Parathyroid adenoma (tissue), 2 donors: Measurements from ENCODE around the gene EVPL.
"Not testable (repeated sequence)": the region's sequence is repeated elsewhere in the genome, so short reads cannot be mapped to it uniquely, and the experiment has no call there.

Experiments used
- H2AFZ ChIP-seq: fragments of 300-600 bp; sonication (generic); one replicate; pipeline ENCODE4 v1.7.0; 2017; ENCODE audit warnings: antibody characterized with exemption, mild to moderate bottlenecking
- H3K27ac ChIP-seq: fragments of 300-600 bp; sonication (generic); one replicate; pipeline ENCODE4 v1.7.0; 2017
- H3K27me3 ChIP-seq: fragments of 300-600 bp; sonication (generic); one replicate; pipeline ENCODE4 v1.7.0; 2017; ENCODE audit warnings: low read length; ENCODE audit not compliant: control insufficient read depth, insufficient read depth
- H3K36me3 ChIP-seq: fragments of 300-600 bp; sonication (generic); one replicate; pipeline ENCODE4 v1.7.0; 2017; ENCODE audit warnings: low read length; ENCODE audit not compliant: control insufficient read depth, insufficient read depth
- H3K4me1 ChIP-seq: fragments of 300-600 bp; sonication (generic); one replicate; pipeline ENCODE4 v1.7.0; 2017; ENCODE audit warnings: control low read depth
- H3K4me2 ChIP-seq: fragments of 300-600 bp; sonication (generic); one replicate; pipeline ENCODE4 v1.7.0; 2017; ENCODE audit warnings: low read length
- H3K4me3 ChIP-seq: fragments of 300-600 bp; sonication (generic); one replicate; pipeline ENCODE4 v1.7.0; 2017; ENCODE audit warnings: low read depth, low read length
- H3K79me2 ChIP-seq: fragments of 300-600 bp; sonication (generic); one replicate; pipeline ENCODE4 v1.7.0; 2017; ENCODE audit warnings: control low read depth
- H3K9ac ChIP-seq: fragments of 300-600 bp; sonication (generic); one replicate; pipeline ENCODE4 v1.7.0; 2017; ENCODE audit warnings: mild to moderate bottlenecking
- H3K9me3 ChIP-seq: fragments of 300-600 bp; sonication (generic); one replicate; pipeline ENCODE4 v1.7.0; 2017; ENCODE audit warnings: low read length; ENCODE audit not compliant: control insufficient read depth
- TF ChIP-seq, protein P1 (sequence below): fragments of 300-600 bp; sonication (generic); IDR thresholded peaks from one replicate; pipeline ENCODE4 v1.7.0; 2017; ENCODE audit warnings: antibody characterized with exemption, mild to moderate bottlenecking
- donor health status: primary hyperparathyroidism.

Gene EVPL

DNA sequence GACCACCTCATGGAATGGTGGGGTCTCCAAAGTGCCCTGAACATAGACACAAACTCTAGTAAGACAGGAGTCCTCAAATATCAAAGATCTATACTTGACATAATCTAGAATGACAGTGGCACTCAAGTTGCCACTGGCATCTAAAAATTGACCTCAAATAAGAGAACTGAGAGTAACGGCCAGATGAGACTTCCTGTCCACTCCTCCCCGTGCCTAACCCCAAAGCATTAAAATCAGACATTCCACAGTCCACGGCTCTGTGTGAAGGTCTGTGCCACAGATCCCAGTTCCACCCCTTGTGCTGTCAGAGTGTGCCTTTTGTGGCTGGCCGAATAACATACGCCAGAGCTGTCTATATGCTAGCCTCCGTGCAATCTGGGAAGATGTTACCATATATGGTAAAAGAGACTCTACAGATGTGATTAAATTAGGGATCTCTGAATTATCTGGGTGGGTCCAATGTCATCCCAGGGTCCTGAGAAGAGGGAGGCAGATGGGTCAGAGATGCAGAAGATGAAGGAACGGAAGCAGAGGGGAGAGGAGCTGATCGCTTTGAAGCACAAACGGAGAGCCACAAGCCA lies 21.0 kb upstream of the EVPL start:
- Histone ChIP-seq H3K36me3 (no peaks in the 10 kb centered on the region), H2AFZ (no peak overlapping the region), H3K9me3 (no peaks in the 10 kb centered on the region), H3K4me3 (no peak overlapping the region), H3K27me3 (no peaks in the 10 kb centered on the region), H3K27ac (no peak overlapping the region), H3K4me2 (no peak overlapping the region), H3K79me2 (no peaks in the 10 kb centered on the region), H3K9ac (no peak overlapping the region), H3K4me1 (peaks cover 34% of the 10 kb centered on the region)
- TF ChIP-seq, protein P1, sequence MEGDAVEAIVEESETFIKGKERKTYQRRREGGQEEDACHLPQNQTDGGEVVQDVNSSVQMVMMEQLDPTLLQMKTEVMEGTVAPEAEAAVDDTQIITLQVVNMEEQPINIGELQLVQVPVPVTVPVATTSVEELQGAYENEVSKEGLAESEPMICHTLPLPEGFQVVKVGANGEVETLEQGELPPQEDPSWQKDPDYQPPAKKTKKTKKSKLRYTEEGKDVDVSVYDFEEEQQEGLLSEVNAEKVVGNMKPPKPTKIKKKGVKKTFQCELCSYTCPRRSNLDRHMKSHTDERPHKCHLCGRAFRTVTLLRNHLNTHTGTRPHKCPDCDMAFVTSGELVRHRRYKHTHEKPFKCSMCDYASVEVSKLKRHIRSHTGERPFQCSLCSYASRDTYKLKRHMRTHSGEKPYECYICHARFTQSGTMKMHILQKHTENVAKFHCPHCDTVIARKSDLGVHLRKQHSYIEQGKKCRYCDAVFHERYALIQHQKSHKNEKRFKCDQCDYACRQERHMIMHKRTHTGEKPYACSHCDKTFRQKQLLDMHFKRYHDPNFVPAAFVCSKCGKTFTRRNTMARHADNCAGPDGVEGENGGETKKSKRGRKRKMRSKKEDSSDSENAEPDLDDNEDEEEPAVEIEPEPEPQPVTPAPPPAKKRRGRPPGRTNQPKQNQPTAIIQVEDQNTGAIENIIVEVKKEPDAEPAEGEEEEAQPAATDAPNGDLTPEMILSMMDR, result no peak

DNA sequence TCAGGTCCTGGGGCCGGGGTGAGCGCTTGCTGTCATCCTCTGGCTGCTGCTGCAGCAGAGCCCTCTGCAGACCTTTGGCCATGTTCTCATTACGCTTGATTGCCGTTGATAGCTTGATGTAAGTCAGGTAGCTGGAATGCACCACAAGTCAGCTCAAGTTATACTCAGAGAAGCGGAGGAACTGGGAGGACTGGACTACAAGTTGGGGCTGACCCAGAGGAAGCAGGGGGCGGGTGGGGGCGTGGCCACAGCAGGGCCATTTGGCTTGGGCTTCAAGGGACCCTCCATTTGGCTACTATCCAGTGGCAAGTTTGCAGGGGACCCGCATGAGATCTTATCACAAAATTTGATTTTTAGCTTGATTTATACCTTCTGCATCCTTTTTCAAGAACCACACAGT lies 19.0 kb upstream of the EVPL start:
- Histone ChIP-seq H3K4me1 (peaks cover 33% of the 10 kb centered on the region), H3K36me3 (no peaks in the 10 kb centered on the region), H3K4me3 (no peak overlapping the region), H3K9ac (no peak overlapping the region), H3K9me3 (no peaks in the 10 kb centered on the region), H2AFZ (no peak overlapping the region), H3K4me2 (peak overlapping the region; percentile 44), H3K27ac (peak overlapping the region; percentile 89), H3K79me2 (no peaks in the 10 kb centered on the region), H3K27me3 (no peaks in the 10 kb centered on the region)
- TF ChIP-seq, protein P1, result no peak

DNA sequence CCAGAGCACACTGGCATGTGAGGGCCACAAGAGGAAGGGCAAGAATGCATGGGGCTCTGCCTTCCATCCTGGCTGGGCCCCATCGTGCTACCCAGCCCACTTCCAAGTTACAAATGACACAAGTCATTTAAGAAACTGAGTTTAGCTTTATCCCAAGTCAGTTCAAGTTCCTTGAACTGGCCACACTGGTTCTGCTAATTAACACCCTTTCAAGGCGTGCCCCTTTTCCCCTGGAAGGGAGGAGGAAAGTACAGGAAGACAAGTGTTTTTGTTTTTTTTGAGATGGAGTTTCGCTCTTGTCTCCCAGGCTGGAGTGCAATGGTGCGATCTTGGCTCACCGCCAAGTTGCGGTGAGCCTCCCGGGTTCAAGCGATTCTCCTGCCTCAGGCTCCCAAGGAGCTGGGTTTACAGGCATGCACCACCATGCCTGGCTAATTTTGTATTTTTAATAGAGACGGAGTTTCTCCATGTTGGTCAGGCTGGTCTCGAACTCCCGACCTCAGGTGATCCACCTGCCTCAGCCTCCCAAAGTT lies 17.4 kb upstream of the EVPL start:
- H3K9ac ChIP-seq, H3K79me2 ChIP-seq, H3K27me3 ChIP-seq, H3K4me2 ChIP-seq, H3K36me3 ChIP-seq, H3K9me3 ChIP-seq, H2AFZ ChIP-seq, H3K4me3 ChIP-seq: not testable (repeated sequence)
- Histone ChIP-seq H3K27ac (peak overlapping the region; percentile 89), H3K4me1 (peaks cover 29% of the 10 kb centered on the region)

DNA sequence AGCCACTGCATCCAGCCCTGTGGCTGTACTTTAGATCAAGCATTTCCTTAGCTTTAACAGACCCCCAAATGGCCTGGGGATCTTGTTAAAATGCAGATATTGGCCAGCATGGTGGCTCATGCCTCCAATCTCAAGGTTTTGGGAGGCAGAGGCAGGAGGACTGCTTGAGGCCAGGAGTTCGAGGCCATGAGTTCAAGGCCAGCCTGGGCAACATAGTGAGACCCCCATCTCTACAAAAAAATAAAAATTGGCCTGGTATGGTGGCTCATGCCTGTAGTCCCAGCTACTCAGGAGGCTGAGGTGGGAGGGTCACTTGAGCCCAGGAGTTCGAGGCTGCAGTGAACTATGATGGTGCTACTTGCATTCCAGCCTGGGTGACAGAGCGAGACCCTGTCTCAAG lies 15.8 kb upstream of the EVPL start:
- not testable (repeated sequence) for H3K36me3 ChIP-seq, H3K27me3 ChIP-seq, H2AFZ ChIP-seq

DNA sequence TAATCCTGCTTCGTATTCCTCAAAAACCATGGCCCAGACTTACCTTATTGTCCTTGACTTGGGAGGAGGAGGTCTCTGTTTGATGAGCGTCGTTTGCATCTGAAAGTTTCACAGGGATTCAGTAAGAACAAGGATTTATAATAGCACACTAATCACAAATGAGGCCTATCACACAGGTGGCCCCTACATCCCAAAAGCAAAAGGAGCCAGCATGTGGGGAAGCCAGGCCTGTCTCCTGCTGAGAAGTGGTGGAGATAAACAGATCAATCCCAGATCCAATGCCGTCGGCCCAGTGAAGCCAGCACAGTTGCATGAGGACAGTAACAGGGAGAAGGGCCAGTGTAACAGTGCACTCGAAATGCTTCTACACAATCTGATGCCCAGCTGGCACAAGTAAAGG lies 13.3 kb upstream of the EVPL start:
- Histone ChIP-seq H3K27ac (no peak overlapping the region), H2AFZ (no peak overlapping the region), H3K36me3 (no peaks in the 10 kb centered on the region), H3K9ac (no peak overlapping the region), H3K27me3 (no peaks in the 10 kb centered on the region), H3K79me2 (no peaks in the 10 kb centered on the region), H3K4me2 (no peak overlapping the region), H3K9me3 (no peaks in the 10 kb centered on the region), H3K4me1 (peaks cover 12% of the 10 kb centered on the region), H3K4me3 (no peak overlapping the region)
- TF ChIP-seq, protein P1, result no peak

More for the DNA sequence above, 15.8 kb upstream of the EVPL start:
- H3K9ac ChIP-seq, H3K9me3 ChIP-seq, H3K27ac ChIP-seq, H3K79me2 ChIP-seq, H3K4me2 ChIP-seq, H3K4me3 ChIP-seq: not testable (repeated sequence)
- peaks cover 29% of the 10 kb centered on the region for H3K4me1 ChIP-seq

DNA sequence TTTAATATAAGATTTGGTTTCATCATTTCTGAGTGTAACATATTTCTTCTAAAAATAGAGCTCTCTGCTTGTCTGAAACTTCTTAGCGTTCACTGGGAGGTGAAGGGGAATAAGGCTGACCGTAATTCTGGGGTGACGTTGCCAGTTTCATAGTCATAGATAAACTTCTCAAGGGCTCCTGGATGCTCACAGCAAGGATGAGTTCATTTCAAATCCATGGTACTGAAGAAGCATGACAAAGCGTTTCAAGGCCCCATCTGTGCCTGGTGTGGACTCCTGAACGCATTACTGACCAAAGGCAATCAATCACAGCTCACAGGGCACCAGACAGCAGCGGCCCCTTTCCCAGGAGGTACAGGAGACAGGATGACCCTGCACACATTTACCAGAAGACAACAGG lies 12.0 kb upstream of the EVPL start:
- Histone ChIP-seq H3K36me3 (no peaks in the 10 kb centered on the region), H3K4me2 (no peak overlapping the region), H3K27me3 (no peaks in the 10 kb centered on the region), H2AFZ (no peak overlapping the region), H3K4me1 (no peaks in the 10 kb centered on the region), H3K9ac (no peak overlapping the region), H3K9me3 (no peaks in the 10 kb centered on the region), H3K79me2 (no peaks in the 10 kb centered on the region), H3K27ac (no peak overlapping the region), H3K4me3 (no peak overlapping the region)
- TF ChIP-seq, protein P1, result no peak
